Esophagus (tissue), 2 donors: ENCODE measurements around the gene CHAT. TPM values are rescaled to one million over a fixed set of nuclear protein-coding genes. Genes with fewer than 3 reads are reported as not detected.
"Not testable (repeated sequence)": the region's sequence is repeated elsewhere in the genome, so short reads cannot be mapped to it uniquely, and the experiment has no call there.

Experiments used
- H3K27ac ChIP-seq, 2 donors: one replicate each; pipeline ENCODE4 v1.5.1; 2013; ENCODE audit warnings: low read depth in 2 of 2, mild to moderate bottlenecking in 2 of 2, inconsistent platforms in 1 of 2, low read length in 1 of 2, moderate library complexity in 1 of 2
- H3K27me3 ChIP-seq, 2 donors: one replicate each; pipeline ENCODE4 v1.6.1; 2013; ENCODE audit warnings: low read length in 2 of 2, control low read depth in 1 of 2, mild to moderate bottlenecking in 1 of 2; ENCODE audit not compliant: insufficient read depth in 2 of 2, control insufficient read depth in 1 of 2
- H3K36me3 ChIP-seq, 2 donors: one replicate each; pipeline ENCODE4 v1.6.1; 2013; ENCODE audit warnings: low read length in 1 of 2; ENCODE audit not compliant: control insufficient read depth in 2 of 2, insufficient read depth in 2 of 2
- H3K4me1 ChIP-seq, 2 donors: one replicate each; pipeline ENCODE4 v1.6.1; 2013; ENCODE audit warnings: low read length in 1 of 2; ENCODE audit not compliant: control insufficient read depth in 2 of 2, insufficient read depth in 2 of 2
- H3K4me3 ChIP-seq, 2 donors: one replicate each; pipeline ENCODE4 v1.5.1; 2013; ENCODE audit warnings: low read length in 2 of 2, mild to moderate bottlenecking in 2 of 2, low read depth in 1 of 2, moderate library complexity in 1 of 2
- H3K9me3 ChIP-seq, 2 donors: one replicate each; pipeline ENCODE4 v1.6.1; 2013; ENCODE audit warnings: mild to moderate bottlenecking in 2 of 2, low read depth in 1 of 2, low read length in 1 of 2, moderate library complexity in 1 of 2; ENCODE audit not compliant: control insufficient read depth in 2 of 2, insufficient read depth in 1 of 2
- WGBS, 2 donors: extraction: QIAGEN DNeasy Blood & Tissue Kit; methylation state at CpG; one replicate each; pipeline ENCODE4 v1.1.7; 2013; 5-methylcytosine and 5-hydroxymethylcytosine counted together
- polyA plus RNA-seq, 2 donors: library from polyadenylated mRNA; stranded (reverse); fragments of 200-250 nt; gene quantifications; one replicate each; pipeline ENCODE4 v1.2.3, GENCODE V29; 2013
- donor health status: healthy with polysubstance abuse.
- donor health status: Bipolar disorder and iron deficiency.

The CHAT gene
- polyA plus RNA-seq, 2 donors: not detected

GRCh38 chr10:49666054-49666615 is 52.3 kb downstream of the CHAT start:
- Histone ChIP-seq H3K27ac (no peak overlapping the region), H3K36me3 (no peaks in the 10 kb centered on the region), H3K27me3 (no peaks in the 10 kb centered on the region), H3K4me1 (peaks cover 0 to 3% of the 10 kb centered on the region in 2 donors), H3K9me3 (peaks cover 0 to 2% of the 10 kb centered on the region in 2 donors), H3K4me3 (no peak overlapping the region)
- 47 to 51% methylated on average over 2 of the region's 2 CpGs for WGBS, 2 donors

GRCh38 chr10:49666685-49667084 is 52.8 kb downstream of the CHAT start:
- Histone ChIP-seq H3K4me3 (no peak overlapping the region), H3K36me3 (no peaks in the 10 kb centered on the region), H3K27ac (no peak overlapping the region), H3K9me3 (peaks cover 0 to 2% of the 10 kb centered on the region in 2 donors), H3K27me3 (no peaks in the 10 kb centered on the region), H3K4me1 (peaks cover 0 to 3% of the 10 kb centered on the region in 2 donors)
- WGBS, 2 donors: 84 to 86% methylated on average over 5 of the region's 5 CpGs

- Histone ChIP-seq H3K36me3 (no peaks in the 10 kb centered on the region), H3K4me3 (no peak overlapping the region), H3K4me1 (peaks cover 0 to 3% of the 10 kb centered on the region in 2 donors), H3K27ac (no peak overlapping the region), H3K27me3 (no peaks in the 10 kb centered on the region), H3K9me3 (peaks cover 0 to 2% of the 10 kb centered on the region in 2 donors)
- WGBS, 2 donors: 54 to 67% methylated on average over 2 of the region's 2 CpGs
Observed at GRCh38 chr10:49667991-49668390, 54.2 kb downstream of the CHAT start.

GRCh38 chr10:49668684-49669083 is 54.8 kb downstream of the CHAT start:
- Histone ChIP-seq H3K4me1 (no peaks in the 10 kb centered on the region), H3K9me3 (peaks cover 0 to 2% of the 10 kb centered on the region in 2 donors), H3K36me3 (no peaks in the 10 kb centered on the region), H3K4me3 (no peak overlapping the region), H3K27me3 (no peaks in the 10 kb centered on the region), H3K27ac (no peak overlapping the region)
- WGBS, 2 donors: 73 to 77% methylated on average over 6 of the region's 6 CpGs

GRCh38 chr10:49678827-49679479 is 65.1 kb downstream of the CHAT start:
- peaks cover 0 to 4% of the 10 kb centered on the region in 2 donors for H3K27me3 ChIP-seq
- no peak overlapping the region for H3K27ac ChIP-seq
- 14 to 21% methylated on average over 19 of the region's 19 CpGs for WGBS, 2 donors
- peaks cover 0 to 4% of the 10 kb centered on the region in 2 donors for H3K4me1 ChIP-seq
- no peaks in the 10 kb centered on the region for H3K36me3 ChIP-seq
- peaks cover 3 to 9% of the 10 kb centered on the region in 2 donors for H3K9me3 ChIP-seq
- no peak overlapping the region for H3K4me3 ChIP-seq

GRCh38 chr10:49679480-49679893 is 65.7 kb downstream of the CHAT start, which contains the start of gene C10orf53:
TSS of gene C10orf53 (plus strand) at chr10:49679651. CDS start at chr10:49679698, 47 bp downstream.
- Histone ChIP-seq H3K27ac (no peak within 1 kb of the TSS), H3K9me3 (peaks cover 3 to 9% of the 10 kb centered on the region in 2 donors), H3K27me3 (peaks cover 0 to 4% of the 10 kb centered on the region in 2 donors), H3K36me3 (no peaks in the 10 kb centered on the region), H3K4me1 (peaks cover 0 to 4% of the 10 kb centered on the region in 2 donors), H3K4me3 (no peak within 1 kb of the TSS)
- 11 to 14% methylated on average over 35 to 36 of the region's 36 CpGs for WGBS, 2 donors

GRCh38 chr10:49682449-49682848 is 68.6 kb downstream of the CHAT start:
- not testable (repeated sequence) for H3K27me3 ChIP-seq, H3K9me3 ChIP-seq, H3K36me3 ChIP-seq, H3K27ac ChIP-seq, H3K4me1 ChIP-seq, H3K4me3 ChIP-seq
- WGBS, 2 donors: 75% methylated on average over 5 of the region's 5 CpGs

- H3K36me3 ChIP-seq: no peaks in the 10 kb centered on the region
- WGBS, 2 donors: 93 to 96% methylated on average over 2 of the region's 2 CpGs
- H3K4me3 ChIP-seq: no peak overlapping the region
- H3K27ac ChIP-seq: no peak overlapping the region
- H3K27me3 ChIP-seq: peaks cover 0 to 4% of the 10 kb centered on the region in 2 donors
- H3K9me3 ChIP-seq: peaks cover 3 to 11% of the 10 kb centered on the region in 2 donors
- H3K4me1 ChIP-seq: peaks cover 0 to 4% of the 10 kb centered on the region in 2 donors
Observed at GRCh38 chr10:49682879-49683278, 69.0 kb downstream of the CHAT start.

GRCh38 chr10:49686651-49687050 is 72.8 kb downstream of the CHAT start:
- Histone ChIP-seq H3K27ac (no peak overlapping the region), H3K4me1 (no peaks in the 10 kb centered on the region), H3K4me3 (no peak overlapping the region), H3K9me3 (peaks cover 2 to 6% of the 10 kb centered on the region in 2 donors), H3K27me3 (peaks cover 0 to 3% of the 10 kb centered on the region in 2 donors), H3K36me3 (no peaks in the 10 kb centered on the region)
- 72 to 76% methylated on average over 4 of the region's 4 CpGs for WGBS, 2 donors
